NCI-H1105 (cell line): ENCODE data around the gene LENG9.
A peak's percentile ranks its signal among the peaks of the same experiment; 100 is the strongest.
"Not testable (repeated sequence)": the region's sequence is repeated elsewhere in the genome, so short reads cannot be mapped to it uniquely, and the experiment has no call there.

Source experiments
- DNase-seq: peaks from one replicate; lab custom pipeline; 2025; lab: John Stamatoyannopoulos, UW

The LENG9 gene

DNA sequence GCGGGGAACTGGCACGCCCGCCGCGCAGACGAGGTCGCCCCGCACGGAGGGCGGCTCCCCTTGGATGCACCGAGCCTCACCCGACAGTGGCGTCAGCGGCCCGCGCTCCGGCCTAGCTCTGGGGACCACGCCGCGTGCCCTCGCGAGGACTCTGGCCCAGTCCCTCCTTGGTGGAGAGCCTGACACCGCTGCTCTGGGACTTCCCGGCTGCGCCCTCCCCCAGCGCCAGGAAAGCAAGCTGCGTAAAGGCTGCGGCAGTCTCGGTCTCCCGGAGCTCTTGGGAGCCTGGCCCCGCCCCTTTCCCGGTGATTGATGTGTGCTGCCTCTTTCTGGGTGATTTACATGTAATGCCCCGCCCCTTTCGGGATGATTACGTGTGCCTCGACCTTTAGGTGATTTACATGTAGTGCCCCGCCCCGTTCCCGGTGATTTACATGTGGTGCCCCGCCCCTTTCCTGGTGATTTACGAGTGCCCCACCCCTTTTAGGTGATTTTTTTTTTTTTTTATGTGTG, at the start of gene LENG9:
Gene LENG9 (minus strand): TSS at position 248 of the 513 bp plus-strand sequence. CDS start 252 bp downstream, outside the sequence.
- peak; percentile 69 for DNase-seq

DNA sequence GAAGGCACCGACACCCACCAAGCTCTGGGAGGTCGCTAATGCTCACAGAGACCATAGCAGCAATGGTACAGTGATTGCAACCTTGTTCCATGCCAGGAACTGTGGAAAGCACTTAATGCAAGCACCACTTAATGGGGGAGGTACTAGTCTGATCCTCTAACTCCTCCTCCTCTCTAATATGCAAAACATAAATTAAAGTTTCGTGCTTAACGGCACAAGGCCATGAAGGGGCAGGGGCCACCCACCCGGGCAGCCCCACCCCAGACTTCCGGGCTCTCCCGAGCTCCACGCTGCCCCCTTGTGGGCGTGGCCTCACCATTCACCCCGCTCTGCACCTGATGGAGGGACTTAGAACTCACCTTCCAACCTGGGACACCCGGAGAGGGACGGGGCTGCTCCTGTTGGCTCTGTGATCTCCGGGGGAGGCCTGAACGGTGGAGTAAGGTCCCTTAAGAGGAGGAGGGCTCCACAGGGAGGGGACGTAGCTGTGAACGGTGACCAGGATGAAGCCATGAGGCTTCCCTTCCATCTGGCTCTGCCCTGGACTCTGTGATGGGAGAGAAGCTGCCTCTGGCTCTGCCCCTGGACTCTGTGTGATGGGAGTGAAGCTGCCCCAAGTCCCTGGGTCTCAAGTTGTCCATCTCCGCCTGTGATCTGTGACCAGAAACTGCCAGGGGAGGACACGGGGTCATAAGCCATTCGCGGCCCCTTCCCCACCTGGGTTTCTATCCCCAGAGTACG, 45.8 kb upstream of the LENG9 start:
- not testable (repeated sequence) for DNase-seq

DNA sequence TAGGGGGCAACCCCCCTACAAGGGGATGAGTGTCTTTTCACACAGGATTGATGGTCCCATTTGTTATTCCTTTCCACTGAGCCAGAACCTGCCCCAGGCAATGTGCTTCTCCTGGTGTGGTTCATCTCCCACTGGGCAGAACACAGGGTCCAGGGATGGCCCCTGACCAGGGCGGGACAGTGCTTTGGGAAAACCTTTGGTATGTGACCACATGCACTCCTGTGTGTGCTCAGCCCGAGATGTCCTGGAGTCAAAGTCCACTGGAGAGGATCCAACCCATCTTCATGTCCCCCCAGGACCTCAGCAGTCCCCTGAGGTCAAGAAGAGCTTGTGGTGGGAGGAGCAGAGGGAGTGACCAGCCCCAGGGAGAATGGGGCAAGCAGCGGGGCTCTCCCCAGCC, 44.9 kb upstream of the LENG9 start:
- DNase-seq, result not testable (repeated sequence)

DNA sequence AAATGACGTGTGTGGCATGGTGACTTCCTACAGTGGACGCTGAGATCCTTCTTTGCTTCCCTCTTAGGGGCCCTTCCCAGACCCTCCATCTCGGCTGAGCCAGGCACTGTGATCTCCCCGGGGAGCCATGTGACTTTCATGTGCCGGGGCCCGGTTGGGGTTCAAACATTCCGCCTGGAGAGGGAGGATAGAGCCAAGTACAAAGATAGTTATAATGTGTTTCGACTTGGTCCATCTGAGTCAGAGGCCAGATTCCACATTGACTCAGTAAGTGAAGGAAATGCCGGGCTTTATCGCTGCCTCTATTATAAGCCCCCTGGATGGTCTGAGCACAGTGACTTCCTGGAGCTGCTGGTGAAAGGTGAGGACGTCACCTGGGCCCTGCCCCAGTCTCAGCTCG, 44.2 kb upstream of the LENG9 start:
- DNase-seq, result no peak

DNA sequence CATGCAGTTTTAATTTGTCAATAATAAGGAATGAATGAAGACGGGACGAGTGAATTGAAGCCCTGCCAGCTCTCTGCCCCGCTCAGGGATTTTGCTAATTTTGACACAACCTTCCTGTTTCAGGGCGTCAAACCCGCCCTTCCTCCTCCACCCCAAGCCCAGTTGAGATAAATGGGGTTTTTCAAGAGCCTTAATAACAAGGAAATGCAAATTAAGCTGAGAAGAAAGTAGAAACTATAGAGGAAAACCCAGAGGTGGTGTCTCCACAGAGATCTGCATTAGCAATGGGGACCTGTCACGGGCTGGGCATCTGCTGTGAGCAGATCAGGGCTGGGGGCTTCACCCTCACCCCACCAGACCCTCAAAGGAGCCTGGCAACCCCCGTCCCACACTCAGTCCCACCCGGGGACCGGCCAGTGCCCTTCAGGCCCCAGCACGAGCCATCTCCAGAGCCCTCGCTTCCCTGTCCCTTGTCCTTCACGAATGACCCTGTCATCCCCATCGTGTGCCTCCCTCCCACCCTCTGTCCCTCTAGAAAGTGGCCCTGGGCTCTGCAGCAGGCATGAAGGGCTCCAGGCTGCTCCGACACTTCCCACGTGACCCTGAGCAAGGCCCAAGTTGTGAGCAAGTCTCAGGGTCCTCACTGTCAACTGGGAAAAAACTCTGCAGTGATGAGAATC, 43.6 kb upstream of the LENG9 start:
- not testable (repeated sequence) for DNase-seq

DNA sequence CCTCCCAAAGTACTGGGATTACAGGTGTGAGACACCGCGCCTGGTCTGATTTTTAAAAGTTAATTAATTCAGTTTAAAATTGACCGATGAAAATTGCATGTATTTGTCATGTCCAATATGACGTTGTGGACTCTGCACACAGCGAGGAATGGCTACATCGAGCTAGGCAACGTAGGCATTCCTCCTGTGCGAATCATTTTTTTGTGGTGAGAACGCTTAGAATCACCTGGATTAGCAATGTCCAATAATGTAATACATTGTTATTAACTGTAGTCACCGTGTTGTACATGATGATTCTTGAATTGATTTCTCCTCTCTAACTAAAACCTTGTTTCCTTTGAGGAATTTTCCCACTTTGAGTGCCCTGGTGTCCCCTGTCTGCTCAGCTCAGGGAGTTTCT, 42.5 kb upstream of the LENG9 start:
- no peak for DNase-seq

DNA sequence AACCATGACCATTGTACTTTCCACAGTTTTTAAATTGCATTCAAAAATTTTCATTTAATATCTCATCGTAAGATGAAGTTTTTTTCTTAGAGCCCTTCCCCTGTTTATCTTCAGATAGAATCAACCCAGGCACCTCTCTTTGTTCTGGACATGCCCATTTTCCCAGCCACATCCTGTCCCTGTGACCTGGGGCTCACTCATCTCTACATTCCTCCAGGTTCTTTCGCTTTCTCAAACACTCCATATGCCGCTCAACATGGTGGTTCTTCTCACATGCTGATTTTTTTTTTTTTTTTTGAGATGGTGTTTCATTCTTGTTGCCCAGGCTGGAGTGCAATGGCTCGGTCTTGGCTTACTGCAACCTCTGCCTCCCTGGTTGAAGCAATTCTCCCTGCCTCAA, 42.0 kb upstream of the LENG9 start:
- DNase-seq, result not testable (repeated sequence)

DNA sequence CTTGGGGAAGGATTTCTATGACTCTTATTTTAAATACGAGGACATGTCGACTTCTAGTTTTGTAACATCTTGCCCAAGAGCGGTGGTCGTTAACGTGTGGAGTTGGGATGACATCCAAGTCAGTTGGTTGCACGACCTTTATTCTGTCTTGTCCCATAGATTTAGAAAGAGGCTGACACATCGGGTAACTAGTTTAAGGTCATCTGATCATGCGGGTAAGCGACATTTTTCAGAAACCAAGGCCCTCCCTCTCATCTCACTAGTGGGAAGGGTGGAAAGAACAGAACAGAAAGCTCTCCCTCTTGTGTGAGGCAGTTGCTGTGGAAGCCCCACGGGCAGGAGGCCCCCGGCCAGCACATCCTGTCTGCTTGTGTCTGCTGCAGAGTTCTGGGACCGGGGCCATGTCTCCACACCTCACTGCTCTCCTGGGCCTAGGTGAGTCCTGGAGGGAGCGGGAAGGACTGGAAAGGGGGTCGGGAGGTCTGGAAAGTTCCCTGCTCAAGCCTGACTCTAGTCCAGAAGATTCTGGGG, 39.0 kb upstream of the LENG9 start, which contains the start of gene LAIR2:
Gene LAIR2 (plus strand): TSS at position 314 of the 531 bp plus-strand sequence. CDS start 88 bp downstream, at position 402.
- no peak for DNase-seq

DNA sequence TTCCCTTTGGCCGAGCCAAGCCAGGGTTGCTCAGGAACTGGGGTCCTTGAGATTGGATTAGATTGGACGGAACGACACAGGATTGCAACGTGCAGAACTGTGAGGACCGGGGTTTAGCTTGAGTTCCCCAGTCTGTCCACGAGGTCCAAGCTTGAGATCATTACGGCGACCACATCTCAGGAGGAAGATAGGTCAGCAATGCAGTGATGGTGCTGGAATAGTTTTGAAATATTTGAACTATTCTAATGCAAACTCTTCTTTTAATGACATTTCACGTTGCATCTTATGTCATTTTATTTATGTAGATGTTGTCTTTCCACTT, 34.8 kb upstream of the LENG9 start:
- DNase-seq, result not testable (repeated sequence)

DNA sequence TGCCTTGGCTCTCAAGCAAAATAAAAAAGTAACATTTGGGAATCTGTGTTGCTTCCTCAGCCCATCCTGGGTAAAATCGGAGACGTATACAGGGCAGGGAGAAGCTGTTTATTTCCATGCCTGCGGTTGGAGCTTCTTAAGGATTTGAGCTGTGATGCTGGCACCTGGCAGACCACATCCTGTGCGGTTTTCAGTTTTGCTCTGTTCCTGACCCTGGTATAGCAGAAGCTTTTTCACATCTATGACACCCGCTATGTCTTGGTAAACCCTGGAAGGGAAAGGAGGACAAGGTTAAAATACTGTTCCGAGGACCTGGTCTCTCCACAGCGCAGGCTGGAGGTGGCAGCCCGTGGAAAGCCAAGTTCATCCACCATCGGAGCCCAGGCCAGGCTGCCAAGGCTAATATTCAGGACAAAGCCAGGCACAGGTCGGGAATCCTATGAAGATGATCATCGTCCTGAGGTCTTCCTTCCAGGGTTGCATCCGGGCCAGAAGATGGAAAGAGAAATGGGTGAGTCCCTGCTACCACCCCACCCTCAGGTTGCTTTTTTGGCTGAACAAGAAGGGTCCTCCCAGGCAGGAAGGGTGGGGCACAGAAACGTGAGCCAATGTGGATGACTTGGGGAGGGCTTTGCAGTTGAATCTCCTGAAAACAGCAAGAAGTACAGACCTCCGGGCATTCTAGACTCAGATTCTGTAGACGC, 34.3 kb upstream of the LENG9 start:
- not testable (repeated sequence) for DNase-seq

DNA sequence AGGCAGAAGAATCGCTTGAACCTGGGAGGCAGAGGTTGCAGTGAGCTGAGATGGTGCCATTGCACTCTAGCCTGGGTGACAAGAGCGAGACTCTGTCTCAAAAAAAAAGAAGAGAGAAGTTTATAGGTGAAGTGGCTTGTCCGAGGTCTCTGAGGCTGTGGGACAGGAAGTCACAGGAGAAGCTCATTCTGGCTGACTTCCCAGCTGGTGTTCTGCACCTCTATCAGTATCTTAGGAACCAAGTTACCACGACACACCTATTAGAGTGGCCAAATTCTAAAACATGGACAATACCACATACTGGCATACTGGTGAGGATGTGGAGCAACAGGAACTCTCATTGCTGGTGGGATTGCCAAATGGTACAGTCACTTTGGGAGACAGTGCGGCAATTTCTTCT, 31.7 kb upstream of the LENG9 start:
- DNase-seq, result not testable (repeated sequence)

DNA sequence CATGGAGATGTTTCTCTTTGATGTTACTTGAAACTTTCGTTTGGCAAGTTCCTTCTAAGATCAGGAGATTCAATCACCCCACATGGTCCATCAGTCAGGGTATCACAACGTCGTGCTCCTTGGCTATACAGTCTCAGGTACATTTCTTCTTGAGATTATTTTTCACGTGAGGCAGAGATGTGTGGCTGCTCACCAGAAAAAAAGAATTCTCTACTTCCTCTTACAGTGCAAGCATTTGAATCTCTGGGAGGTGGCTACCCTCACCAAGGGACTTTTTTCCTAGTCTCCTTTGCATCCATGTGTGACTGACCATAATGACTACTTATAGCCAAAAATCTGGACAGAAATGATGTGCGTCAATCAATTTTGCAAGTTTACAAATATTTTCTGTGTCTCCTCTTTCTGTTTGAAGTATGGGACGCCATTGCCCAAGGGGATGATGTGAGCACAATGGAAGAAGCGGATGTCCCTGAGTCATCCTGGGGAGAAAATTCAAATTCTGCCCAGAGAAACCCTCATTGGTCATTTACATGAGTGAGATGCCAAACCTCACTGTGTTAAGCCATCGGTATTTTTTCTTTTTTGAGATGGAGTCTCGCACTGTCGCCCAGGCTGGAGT, 30.5 kb upstream of the LENG9 start:
- DNase-seq, result no peak

DNA sequence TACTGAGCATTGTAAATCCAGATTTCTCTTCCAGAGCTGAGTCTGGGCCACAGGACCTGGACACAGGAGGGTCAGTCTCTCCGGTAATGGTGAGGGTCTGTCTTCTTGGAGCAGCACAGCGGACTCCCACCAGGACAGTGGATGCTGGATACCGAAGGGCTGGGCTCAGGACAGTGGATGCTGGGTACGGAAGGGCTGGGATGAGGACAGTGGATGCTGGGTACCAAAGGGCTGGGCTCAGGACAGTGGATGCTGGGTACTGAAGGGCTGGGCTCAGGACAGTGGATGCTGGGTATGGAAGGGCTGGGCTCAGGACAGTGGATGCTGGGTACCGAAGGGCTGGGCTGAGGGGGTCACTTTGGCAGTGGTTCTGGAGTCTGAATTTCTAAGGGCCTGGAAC, 29.5 kb upstream of the LENG9 start:
- DNase-seq, result not testable (repeated sequence)

DNA sequence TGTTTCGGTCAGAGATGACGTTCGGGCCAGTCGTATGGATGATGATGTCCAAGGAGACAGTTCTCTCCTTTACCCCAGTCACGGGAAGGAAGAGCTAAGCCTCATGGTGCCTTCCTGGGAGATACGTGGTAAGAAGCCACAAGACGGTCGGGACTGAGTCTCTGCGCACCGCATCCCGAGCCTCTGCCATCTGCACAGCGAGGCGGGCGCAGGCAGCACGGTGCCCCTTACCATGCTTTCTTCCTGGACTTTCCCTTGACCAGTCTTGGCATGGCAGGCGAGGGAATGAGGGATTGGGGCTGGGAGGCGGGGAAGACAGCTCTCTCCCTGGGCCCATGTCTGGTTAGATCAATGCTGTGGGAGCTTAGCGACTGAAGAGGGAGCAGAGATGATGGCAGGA, 29.0 kb upstream of the LENG9 start:
- DNase-seq, result no peak

DNA sequence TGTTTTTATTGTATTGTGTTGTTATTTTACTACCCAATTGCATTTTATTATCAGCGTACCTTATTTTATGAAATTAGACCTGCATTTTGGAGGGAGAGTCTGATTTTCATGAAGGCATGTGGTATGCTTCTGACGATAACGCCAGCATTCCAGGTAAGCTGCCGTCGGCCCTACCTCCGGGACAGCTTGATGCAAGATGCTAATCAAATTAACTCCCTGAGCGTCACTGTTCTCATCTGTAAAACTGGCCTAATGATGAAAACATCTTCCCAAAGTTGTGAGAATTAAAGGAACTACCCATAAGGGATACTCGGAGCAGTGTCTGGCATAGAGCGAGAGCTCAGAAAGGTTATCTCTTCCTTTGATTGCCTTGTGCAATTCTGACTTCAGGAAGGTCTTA, 26.2 kb upstream of the LENG9 start:
- DNase-seq, result no peak

DNA sequence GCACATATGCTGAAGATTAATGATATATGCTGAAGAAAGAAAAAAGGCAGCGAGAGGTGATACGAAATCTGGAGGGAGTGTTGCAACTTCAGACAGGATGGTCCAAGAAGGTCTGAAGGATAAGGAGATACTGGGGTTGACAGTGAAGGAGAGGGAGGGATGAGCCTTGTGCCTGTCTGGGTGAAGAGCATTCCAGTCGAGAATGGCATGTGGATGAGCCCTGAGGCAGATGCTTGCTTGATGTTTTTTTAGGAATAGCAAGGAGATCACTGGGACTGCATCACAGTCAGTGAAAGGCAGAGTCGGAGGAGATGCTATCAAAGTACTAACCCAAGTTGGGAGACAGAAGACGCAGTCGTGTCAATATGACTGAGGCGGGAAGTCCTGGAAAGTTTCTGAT, 25.8 kb upstream of the LENG9 start:
- no peak for DNase-seq

DNA sequence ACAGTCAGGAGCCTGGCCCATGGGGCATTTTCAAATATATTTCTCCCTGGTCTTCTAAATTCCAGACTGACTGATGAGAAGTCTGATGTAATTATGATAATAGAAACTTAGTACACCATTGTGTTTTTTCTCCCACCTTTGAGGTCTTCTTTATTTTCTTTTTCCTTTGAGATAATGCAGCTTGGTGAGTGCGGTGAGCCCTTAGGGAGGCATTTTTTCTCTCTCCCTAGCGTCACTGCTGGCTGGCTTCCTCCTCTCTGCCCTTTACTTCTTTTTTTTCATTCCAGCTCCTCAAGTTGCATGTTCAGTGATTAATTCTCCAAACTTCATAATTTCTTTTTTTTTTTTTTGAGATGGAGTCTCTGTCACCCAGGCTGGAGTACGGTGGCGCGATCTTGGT, 22.3 kb upstream of the LENG9 start:
- DNase-seq, result no peak

DNA sequence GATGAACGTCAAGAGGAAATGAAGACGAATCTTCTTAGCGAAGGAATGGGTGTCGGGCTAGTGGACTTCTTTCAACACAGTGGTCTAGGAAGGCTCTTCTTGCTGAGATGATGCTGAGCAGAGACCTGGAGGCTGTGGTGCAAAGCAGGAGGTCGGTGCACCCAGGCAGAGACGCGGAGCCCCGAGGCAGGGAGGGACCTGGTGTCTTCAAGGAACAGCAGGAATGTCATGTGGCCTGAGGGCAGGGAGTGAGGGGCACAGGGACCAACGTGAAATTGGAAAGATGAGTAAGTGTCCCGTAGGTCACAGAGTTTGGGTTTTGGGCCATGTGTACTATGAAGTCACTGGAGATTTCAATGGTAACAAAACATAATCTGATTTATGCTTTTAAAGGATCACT, 20.9 kb upstream of the LENG9 start:
- no peak for DNase-seq

DNA sequence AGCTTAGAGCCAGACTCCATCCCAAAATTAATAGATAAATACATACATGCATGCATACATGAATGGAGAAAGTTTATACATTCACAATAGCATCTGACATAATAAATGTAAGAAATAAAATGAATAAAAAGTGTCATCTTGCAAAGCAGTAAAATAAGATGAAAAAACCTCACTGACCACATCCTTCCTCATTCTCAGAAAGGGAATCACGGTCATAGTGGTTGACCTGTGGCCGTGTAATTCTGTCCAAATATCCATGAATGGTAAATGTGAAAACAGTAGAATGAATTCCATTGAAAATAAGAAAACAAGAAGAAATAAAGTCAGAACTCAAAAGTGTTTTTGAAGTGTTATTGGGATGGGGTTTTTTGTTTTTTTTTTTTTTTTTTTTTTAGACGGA, 19.3 kb upstream of the LENG9 start:
- no peak for DNase-seq

DNA sequence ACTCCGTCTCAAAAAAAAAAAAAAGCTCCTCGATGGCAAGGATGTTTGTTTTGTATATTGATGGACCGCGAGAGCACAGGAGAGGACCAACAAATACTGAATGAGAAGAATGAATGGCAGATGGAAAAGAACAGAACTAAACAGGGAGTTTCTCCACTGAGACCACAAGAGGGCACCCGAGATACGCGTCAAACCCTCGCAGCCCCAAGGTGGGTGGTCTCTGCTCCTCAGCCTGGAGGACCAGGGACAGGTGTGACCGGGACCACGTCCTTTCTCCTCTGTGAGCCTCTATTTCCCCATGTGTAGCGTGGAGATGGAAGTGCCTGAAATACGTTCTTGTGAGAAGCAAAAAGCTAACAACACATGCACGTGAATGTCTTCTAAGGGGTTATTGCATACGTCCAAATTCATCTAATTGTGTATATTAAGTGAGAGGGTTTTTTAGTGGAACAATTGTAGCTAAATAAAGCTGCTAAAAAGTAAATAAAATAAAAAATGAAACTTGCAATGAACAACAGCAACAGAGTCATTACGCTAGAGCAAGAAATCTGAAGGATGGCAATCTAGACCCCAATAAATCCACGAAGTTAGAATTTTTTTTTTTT, 17.9 kb upstream of the LENG9 start:
- peak; percentile 55 for DNase-seq

DNA sequence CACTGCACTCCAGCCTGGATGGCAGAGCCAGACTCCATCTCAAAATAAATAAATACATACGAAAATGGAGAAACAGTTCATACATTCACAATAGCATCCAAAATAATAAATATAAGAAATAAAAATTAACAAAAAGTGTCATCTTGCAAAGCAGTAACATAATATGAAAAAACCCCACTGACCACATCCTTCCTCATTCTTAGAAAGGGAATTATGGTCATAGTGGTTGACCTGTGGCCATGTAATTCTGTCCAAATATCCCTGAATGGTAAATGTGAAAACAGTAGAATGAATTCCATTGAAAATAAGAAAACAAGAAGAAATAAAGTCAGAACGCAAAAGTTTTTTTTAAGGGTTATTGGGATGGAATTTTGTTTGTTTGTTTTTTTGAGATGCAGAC, 16.5 kb upstream of the LENG9 start:
- DNase-seq, result no peak
